Nephron (organoid): ENCODE data around the gene FANK1.
A peak's percentile ranks its signal among the peaks of the same experiment; 100 is the strongest.

Experiments
- H3K27ac Mint-ChIP-seq, 3 experiments: 2 replicates each; pipeline ENCODE4 v1.8.0; 2020; ENCODE audit warnings: mixed read lengths in 3 of 3, mild to moderate bottlenecking in 2 of 3, moderate library complexity in 1 of 3
- H3K27me3 Mint-ChIP-seq: 2 replicates; pipeline ENCODE4 v1.8.0; 2021; ENCODE audit warnings: low read depth, mild to moderate bottlenecking, moderate library complexity, mixed read lengths
- H3K36me3 Mint-ChIP-seq: 2 replicates; pipeline ENCODE4 v1.8.0; 2020; ENCODE audit warnings: low read depth, mixed read lengths
- H3K4me1 Mint-ChIP-seq: 2 replicates; pipeline ENCODE4 v1.8.0; 2020; ENCODE audit warnings: mixed read lengths
- H3K4me3 Mint-ChIP-seq, 3 experiments: 2 replicates each; pipeline ENCODE4 v1.8.0; 2020; ENCODE audit warnings: mild to moderate bottlenecking in 3 of 3, mixed read lengths in 3 of 3, moderate library complexity in 2 of 3
- H3K9me3 Mint-ChIP-seq: 2 replicates; pipeline ENCODE4 v1.8.0; 2020; ENCODE audit warnings: mixed read lengths
- TF ChIP-seq, protein P1 (sequence below), 3 experiments: fragments of 200-600 bp; sonication (generic); IDR thresholded peaks; one replicate each; pipeline ENCODE4 v1.5.0; 2021; ENCODE audit warnings: antibody characterized with exemption in 3 of 3; ENCODE audit not compliant: unreplicated experiment in 3 of 3

Gene FANK1

DNA sequence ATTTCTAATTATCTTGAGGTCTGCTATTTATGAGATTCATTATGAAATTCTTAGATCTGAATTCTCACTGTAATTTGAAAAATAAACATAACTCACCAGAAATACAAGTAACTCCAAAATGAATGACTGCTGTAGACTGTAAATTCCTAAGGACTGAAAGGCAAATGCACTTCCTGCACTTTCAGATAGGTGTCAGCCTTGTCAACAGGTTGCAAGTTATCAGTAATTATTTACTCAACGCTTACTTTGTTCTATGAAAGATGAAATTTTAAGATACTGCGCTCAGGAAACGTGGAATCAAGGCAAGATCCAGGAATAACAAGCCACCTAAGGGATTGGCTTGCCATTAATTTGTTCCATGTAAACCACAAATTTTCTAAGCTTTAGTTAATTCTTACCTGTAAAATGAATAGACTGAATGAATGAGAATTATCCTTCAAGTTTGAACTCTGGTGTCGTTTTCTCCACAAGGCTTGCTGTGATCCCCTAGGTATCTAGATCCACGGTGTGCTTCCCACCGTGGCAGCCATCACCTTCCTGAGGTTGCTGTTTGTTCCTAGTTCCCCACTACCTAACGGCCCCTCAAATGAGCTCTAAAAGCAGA is 27.9 kb upstream of the FANK1 start:
- H3K4me1 Mint-ChIP-seq, result no peaks in the 10 kb centered on the region
- TF ChIP-seq, protein P1, sequence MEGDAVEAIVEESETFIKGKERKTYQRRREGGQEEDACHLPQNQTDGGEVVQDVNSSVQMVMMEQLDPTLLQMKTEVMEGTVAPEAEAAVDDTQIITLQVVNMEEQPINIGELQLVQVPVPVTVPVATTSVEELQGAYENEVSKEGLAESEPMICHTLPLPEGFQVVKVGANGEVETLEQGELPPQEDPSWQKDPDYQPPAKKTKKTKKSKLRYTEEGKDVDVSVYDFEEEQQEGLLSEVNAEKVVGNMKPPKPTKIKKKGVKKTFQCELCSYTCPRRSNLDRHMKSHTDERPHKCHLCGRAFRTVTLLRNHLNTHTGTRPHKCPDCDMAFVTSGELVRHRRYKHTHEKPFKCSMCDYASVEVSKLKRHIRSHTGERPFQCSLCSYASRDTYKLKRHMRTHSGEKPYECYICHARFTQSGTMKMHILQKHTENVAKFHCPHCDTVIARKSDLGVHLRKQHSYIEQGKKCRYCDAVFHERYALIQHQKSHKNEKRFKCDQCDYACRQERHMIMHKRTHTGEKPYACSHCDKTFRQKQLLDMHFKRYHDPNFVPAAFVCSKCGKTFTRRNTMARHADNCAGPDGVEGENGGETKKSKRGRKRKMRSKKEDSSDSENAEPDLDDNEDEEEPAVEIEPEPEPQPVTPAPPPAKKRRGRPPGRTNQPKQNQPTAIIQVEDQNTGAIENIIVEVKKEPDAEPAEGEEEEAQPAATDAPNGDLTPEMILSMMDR (IDR thresholded peaks at IDR 0.05; ENCODE audit: unreplicated experiment in 3 of 3), result peak; percentile 79 to 85 (median 79)
- H3K4me3 Mint-ChIP-seq, result no peak overlapping the region
- H3K27ac Mint-ChIP-seq, result no peak overlapping the region
- H3K27me3 Mint-ChIP-seq, result no peaks in the 10 kb centered on the region
- no peaks in the 10 kb centered on the region for H3K9me3 Mint-ChIP-seq
- peaks cover 19% of the 10 kb centered on the region for H3K36me3 Mint-ChIP-seq

DNA sequence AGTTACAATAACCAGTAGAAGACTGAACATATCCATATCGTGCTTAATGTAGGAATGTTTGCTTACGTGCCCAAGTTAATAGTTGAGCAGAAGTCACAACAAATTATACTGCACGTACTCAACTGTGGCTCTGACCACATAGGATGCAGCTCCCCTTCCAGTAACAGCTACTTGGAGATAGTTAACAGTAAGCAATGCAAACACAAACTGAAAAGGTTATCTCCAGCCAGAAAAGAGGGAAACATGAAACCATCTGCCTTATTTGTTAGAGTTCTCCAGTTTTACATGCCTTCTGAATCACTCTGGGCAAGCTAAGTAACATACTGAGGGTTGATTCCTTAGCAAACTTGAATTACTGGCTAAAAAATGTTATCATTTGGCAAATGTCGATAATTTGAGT is 25.0 kb upstream of the FANK1 start:
- Mint-ChIP-seq H3K36me3 (peaks cover 36% of the 10 kb centered on the region), H3K27ac (no peak overlapping the region), H3K4me3 (no peak overlapping the region), H3K27me3 (no peaks in the 10 kb centered on the region), H3K9me3 (peaks cover 14% of the 10 kb centered on the region), H3K4me1 (no peaks in the 10 kb centered on the region)
- TF ChIP-seq, protein P1 (IDR thresholded peaks at IDR 0.05; ENCODE audit: unreplicated experiment in 3 of 3), result no peak

DNA sequence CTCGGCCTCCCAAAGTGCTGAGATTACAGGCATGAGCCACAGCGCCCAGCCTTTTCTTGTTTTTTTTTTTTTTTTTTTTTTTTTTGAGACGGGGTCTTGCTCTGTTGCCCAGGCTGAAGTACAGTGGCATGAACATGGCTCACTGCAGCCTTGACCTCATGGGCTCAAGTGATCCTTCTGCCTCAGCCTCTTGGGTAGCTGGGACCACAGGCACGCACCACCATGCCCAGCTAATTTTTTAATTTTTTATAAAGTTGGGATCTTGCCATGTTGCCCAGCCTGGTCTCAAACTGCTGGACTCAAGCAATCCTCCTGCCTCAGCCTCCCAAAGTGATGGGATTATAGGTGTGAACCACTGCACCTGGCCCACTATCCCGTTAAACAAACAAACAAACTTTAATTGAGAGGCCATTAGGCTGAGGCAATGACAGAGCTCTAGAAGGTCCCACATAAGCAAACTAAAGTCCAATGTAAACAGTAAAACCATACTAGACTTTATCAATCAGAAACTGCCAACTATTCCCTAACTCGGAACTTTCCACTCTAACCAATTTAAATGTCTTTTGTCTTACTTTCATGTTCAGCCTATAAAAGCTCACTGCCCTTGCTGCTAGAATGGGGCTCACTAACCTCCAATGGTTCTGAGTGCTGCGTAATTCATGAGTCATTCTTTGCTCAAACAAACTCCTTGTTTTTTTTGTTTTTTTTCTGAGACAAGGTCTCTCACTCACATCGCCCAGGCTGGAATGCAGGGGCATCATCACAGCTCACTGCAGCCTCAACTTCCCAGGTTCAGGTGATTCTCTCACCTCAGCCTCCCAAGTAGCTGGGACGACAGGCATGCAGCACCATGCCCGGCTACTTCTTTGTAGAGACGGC is 17.2 kb upstream of the FANK1 start:
- Mint-ChIP-seq H3K36me3 (peaks cover 61% of the 10 kb centered on the region), H3K27me3 (no peaks in the 10 kb centered on the region), H3K27ac (no peak overlapping the region), H3K4me1 (peaks cover 20% of the 10 kb centered on the region), H3K9me3 (peaks cover 21% of the 10 kb centered on the region), H3K4me3 (no peak overlapping the region)
- TF ChIP-seq, protein P1 (IDR thresholded peaks at IDR 0.05; ENCODE audit: unreplicated experiment in 3 of 3), result no peak

DNA sequence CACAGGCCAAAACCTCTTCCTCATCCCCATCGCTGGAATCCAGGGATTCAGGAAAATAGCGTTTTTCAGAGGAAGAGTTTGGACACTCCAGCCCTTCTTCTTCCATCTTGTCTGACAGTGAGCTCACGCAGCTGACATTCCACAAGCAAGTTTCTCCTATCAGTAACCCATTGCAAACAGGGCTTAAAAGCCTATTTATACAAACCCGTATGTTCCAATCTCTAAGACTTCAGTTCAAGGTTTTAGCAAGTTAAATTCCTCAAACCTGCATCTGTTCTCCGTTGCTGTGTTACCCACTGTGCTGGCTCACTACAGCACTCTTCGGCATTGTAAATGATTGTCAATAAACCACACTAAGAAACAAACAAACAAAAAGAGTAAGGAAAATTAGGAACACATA is 15.6 kb upstream of the FANK1 start:
- H3K36me3 Mint-ChIP-seq, result peaks cover 46% of the 10 kb centered on the region
- peaks cover 20% of the 10 kb centered on the region for H3K4me1 Mint-ChIP-seq
- peaks cover 12% of the 10 kb centered on the region for H3K9me3 Mint-ChIP-seq
- no peak overlapping the region for H3K4me3 Mint-ChIP-seq
- no peak overlapping the region for H3K27ac Mint-ChIP-seq
- TF ChIP-seq, protein P1 (IDR thresholded peaks at IDR 0.05; ENCODE audit: unreplicated experiment in 3 of 3), result no peak
- H3K27me3 Mint-ChIP-seq, result no peaks in the 10 kb centered on the region

DNA sequence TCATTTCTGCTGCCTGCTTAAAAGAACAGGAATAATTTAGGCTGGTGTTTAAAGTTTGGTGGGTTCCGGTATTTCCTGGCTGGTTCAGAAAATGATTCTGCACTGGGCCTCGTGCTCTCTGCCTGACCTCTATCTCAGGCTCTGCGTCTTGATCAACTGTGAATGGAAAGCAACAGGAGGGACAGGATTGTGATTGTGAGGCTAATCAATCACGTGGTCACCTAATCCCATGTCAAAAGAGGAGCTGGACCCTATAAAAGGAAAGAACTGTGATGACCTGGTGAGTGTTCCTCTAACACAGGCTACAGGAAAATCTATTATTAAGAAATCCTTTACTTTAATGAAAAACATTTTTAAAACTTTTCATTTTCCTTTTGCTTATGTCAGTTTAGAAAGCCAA is 15.2 kb upstream of the FANK1 start, which contains the start of gene DHX32:
Gene DHX32 (minus strand): TSS at position 101 of the 400 bp plus-strand sequence. CDS start 468 bp downstream, outside the sequence.
- no peak within 1 kb of the TSS for H3K27ac Mint-ChIP-seq
- H3K36me3 Mint-ChIP-seq, result peaks cover 41% of the 10 kb centered on the region
- H3K27me3 Mint-ChIP-seq, result no peaks in the 10 kb centered on the region
- no peak within 1 kb of the TSS for H3K4me3 Mint-ChIP-seq
- TF ChIP-seq, protein P1 (IDR thresholded peaks at IDR 0.05; ENCODE audit: unreplicated experiment in 3 of 3), result no peak
- H3K9me3 Mint-ChIP-seq, result peaks cover 8% of the 10 kb centered on the region
- H3K4me1 Mint-ChIP-seq, result peaks cover 20% of the 10 kb centered on the region
